ENCODE data around the gene UPP1.

UPP1 gene

DNA sequence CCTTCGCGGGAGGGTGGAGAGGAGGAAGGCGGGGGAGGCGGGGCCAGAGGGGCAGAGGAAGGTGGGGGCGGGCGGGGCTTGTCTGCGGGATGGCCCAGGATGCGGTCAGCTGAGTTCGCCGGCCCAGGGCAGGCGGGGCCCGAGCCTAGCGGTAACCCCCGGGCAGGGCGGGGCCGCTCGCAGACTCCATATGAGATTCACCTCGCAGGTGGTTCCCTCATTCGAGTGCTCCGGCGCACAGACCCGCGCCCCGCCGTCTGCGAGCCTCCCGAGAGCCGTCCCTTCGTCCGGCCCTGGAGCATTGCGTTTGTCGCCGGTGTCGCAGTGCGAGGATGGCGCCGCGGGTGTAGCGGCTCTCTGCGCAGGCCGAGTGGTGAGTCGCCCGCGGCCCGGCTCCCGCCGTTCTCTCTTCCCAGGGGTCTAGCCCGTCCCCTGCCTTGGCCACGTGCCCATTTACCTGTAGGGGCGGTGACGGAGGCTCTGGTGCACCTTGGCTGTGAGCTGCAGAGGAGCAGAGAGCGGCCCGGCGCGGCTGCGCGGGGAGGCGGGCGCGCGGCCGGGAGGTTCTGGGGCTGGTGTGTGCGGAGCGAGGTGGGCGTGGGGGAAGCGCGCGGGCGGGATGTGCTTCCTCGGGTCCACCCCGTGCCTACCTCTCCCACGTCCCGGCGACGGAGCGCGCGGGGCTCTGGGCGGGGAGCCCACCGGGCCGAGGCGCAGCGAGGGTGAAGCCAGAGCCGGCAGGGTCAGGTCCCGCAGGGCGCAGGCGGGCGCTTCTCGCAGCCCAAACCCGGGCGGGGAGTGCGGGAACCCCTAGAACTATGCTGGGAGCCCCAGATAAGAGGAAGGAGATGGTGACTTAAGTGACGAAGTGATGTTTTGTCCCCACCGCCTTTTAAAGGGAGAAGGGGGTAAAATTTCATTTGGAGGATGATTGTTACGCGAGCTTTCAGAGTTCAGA, at the start of gene UPP1:
Gene UPP1, plus strand, starts transcription at position 220 of the 958 bp plus-strand sequence. CDS start 5,519 bp downstream, outside the sequence.
- Histone ChIP-seq H3K36me3 (ENCODE audit: control insufficient read depth, insufficient read depth, low read length) (peaks cover 8% of the 10 kb centered on the region; the same call in 1 of the 2 replicates), H3K4me3 (ENCODE audit: low read length) (peak within 1 kb of the TSS; percentile 81), H3K27me3 (ENCODE audit: control insufficient read depth, insufficient read depth, low read length) (no peaks in the 10 kb centered on the region), H3K27ac (ENCODE audit: low read length) (no peak within 1 kb of the TSS), H3K9me3 (ENCODE audit: control insufficient read depth, insufficient read depth, low read length) (no peaks in the 10 kb centered on the region), H3K4me1 (ENCODE audit: control insufficient read depth, insufficient read depth, low read length) (peaks cover 1% of the 10 kb centered on the region; the same call in 1 of the 2 replicates)
- WGBS (ENCODE audit: insufficient coverage, insufficient read length): no CpG with 5 or more reads among the region's 96 CpGs
- no peak for DNase-seq (ENCODE audit: low read depth, low spot score)

DNA sequence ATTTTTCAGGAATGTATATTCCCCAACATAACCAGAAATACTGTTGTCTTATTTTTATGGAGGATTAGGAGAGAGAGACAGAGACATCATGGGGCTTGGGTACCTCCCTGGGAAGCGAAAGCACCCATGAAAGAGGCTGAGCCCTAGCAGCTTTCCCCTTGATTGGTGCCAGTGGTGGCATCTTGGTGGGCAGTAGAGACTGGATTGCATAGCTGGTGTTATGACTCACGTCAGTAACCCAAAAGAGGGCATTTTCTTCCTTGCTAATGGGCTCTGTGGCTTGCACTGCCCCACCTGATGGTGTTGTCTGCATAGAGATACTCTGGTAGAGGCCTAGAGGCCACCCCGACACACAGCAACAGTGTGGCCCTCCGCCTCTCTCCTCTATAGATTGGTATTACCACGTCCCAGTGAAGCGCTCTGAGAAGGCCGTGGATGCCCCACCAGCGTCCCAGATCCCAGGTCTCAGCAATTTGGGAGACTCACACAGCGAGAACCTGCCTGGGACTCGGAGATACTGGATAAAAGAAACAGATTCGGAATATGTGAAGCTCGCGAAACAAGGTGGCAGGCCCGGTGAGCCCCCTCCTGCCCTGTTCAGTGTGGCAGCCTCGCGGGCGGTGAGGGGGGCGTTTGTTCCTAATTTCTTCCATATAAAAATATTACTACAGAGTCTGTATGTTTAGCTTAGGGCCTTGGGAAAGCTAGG, 48.0 kb upstream of the UPP1 start:
- Histone ChIP-seq H3K9me3 (ENCODE audit: control insufficient read depth, insufficient read depth, low read length) (no peaks in the 10 kb centered on the region), H3K27ac (ENCODE audit: low read length) (no peak overlapping the region), H3K36me3 (ENCODE audit: control insufficient read depth, insufficient read depth, low read length) (no peaks in the 10 kb centered on the region), H3K27me3 (ENCODE audit: control insufficient read depth, insufficient read depth, low read length) (peaks cover 10% of the 10 kb centered on the region), H3K4me1 (ENCODE audit: control insufficient read depth, insufficient read depth, low read length) (peaks cover 6% of the 10 kb centered on the region; the same call in 1 of the 2 replicates), H3K4me3 (ENCODE audit: low read length) (no peak overlapping the region)
- no CpG with 5 or more reads among the region's 18 CpGs for WGBS (ENCODE audit: insufficient coverage, insufficient read length)
- no peak for DNase-seq (ENCODE audit: low read depth, low spot score)

DNA sequence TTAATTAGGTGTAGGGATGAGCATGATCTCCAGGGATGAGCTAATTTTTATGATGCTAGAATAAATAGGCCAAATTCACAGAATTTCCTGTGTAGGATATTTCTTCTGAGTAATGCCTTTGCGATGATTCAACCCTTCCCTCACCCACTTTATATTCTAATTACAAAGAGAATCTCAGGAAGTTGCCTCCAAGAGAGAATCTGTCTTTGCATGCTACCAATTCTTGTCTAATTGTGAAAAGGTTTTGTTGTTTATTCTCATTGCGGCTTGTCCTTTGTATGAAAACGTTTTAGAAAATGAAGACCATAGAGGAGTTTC, 47.5 kb upstream of the UPP1 start:
- DNase-seq (ENCODE audit: low read depth, low spot score): no peak
- no peak overlapping the region for H3K27ac ChIP-seq (ENCODE audit: low read length)
- peaks cover 6% of the 10 kb centered on the region; the same call in 1 of the 2 replicates for H3K4me1 ChIP-seq (ENCODE audit: control insufficient read depth, insufficient read depth, low read length)
- H3K27me3 ChIP-seq (ENCODE audit: control insufficient read depth, insufficient read depth, low read length): peaks cover 5% of the 10 kb centered on the region; the same call in 1 of the 2 replicates
- no peak overlapping the region for H3K4me3 ChIP-seq (ENCODE audit: low read length)
- H3K9me3 ChIP-seq (ENCODE audit: control insufficient read depth, insufficient read depth, low read length): no peaks in the 10 kb centered on the region
- no peaks in the 10 kb centered on the region for H3K36me3 ChIP-seq (ENCODE audit: control insufficient read depth, insufficient read depth, low read length)
- WGBS (ENCODE audit: insufficient coverage, insufficient read length): no CpG with 5 or more reads among the region's 3 CpGs

DNA sequence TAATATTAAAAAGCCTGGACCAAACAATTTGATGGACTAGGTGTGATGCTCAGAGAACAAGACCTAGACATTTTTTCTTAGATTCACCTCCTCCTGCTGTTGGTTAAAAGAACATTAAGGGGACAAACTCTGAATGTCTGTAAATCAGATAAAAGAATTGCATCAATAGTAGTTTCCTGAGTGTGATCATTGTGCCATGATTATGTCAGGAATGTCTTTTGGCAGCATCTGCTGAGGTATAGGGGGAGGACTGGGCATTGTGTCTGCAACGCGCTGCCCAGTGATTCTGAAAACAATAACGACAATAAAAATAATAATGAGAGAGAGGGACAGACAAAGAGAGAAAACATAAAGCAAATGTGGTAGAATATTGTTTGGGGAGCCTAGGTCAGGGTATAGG, 46.8 kb upstream of the UPP1 start:
- H3K4me3 ChIP-seq (ENCODE audit: low read length): no peak overlapping the region
- no CpG with 5 or more reads among the region's 3 CpGs for WGBS (ENCODE audit: insufficient coverage, insufficient read length)

DNA sequence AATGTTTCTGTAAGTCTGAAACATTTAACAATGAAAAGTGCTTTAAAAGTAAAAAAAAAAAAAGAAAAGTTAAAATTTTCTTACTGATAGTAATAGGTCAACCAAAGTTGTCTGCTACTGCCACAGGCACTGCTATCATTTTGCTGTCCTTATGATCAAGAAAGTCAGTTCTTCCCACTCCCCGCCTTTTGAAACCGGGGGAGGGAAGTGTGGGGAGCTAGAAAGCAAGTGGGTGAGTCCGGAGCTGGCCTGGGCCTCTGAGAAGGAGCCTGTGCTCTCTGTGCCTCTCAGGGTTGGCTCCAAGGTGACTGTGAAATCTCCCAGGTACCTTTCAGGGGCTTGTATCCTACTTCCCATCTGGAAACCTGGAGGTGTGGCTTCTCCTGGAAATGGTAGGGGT, 46.4 kb upstream of the UPP1 start:
- Histone ChIP-seq H3K4me1 (ENCODE audit: control insufficient read depth, insufficient read depth, low read length) (peaks cover 6% of the 10 kb centered on the region; the same call in 1 of the 2 replicates), H3K36me3 (ENCODE audit: control insufficient read depth, insufficient read depth, low read length) (no peaks in the 10 kb centered on the region), H3K27me3 (ENCODE audit: control insufficient read depth, insufficient read depth, low read length) (no peaks in the 10 kb centered on the region), H3K9me3 (ENCODE audit: control insufficient read depth, insufficient read depth, low read length) (no peaks in the 10 kb centered on the region), H3K27ac (ENCODE audit: low read length) (no peak overlapping the region), H3K4me3 (ENCODE audit: low read length) (no peak overlapping the region)
- DNase-seq (ENCODE audit: low read depth, low spot score): no peak
- no CpG with 5 or more reads among the region's 3 CpGs for WGBS (ENCODE audit: insufficient coverage, insufficient read length)

More for the DNA sequence above, 46.8 kb upstream of the UPP1 start:
- H3K27ac ChIP-seq (ENCODE audit: low read length): no peak overlapping the region
- no peaks in the 10 kb centered on the region for H3K36me3 ChIP-seq (ENCODE audit: control insufficient read depth, insufficient read depth, low read length)
- no peaks in the 10 kb centered on the region for H3K9me3 ChIP-seq (ENCODE audit: control insufficient read depth, insufficient read depth, low read length)
- no peaks in the 10 kb centered on the region for H3K27me3 ChIP-seq (ENCODE audit: control insufficient read depth, insufficient read depth, low read length)
- H3K4me1 ChIP-seq (ENCODE audit: control insufficient read depth, insufficient read depth, low read length): peaks cover 6% of the 10 kb centered on the region; the same call in 1 of the 2 replicates
- no peak for DNase-seq (ENCODE audit: low read depth, low spot score)

DNA sequence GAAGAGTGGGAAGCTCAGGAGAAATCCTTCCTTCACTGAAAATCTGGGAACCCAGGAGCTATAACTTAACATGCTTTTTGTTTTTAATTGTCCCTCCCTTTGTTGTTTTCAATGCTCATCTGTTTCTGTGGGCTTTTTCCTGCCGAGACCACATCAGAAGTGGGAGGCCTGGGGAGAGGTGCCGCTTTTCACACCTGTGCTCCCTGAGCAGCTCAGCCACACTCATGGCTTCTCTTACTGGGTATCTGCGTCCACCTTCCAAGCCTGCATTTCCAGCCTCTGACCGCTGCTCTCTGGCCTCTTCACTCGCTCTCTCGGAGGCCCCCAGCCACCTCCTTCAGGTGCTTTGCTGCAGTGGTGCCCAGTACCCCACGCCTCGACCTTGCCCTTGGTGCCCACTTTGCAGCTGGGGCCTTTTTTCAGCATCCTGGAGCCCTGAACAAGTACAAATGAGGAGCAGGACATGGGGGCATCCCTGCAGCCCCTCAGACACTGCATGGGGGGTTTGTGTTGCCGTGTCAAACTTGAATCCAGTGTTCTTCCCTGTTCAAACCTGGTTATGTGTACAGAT, 43.8 kb upstream of the UPP1 start:
- Histone ChIP-seq H3K4me3 (ENCODE audit: low read length) (no peak overlapping the region), H3K27me3 (ENCODE audit: control insufficient read depth, insufficient read depth, low read length) (no peaks in the 10 kb centered on the region), H3K36me3 (ENCODE audit: control insufficient read depth, insufficient read depth, low read length) (no peaks in the 10 kb centered on the region), H3K4me1 (ENCODE audit: control insufficient read depth, insufficient read depth, low read length) (peaks cover 3% of the 10 kb centered on the region; the same call in 1 of the 2 replicates), H3K27ac (ENCODE audit: low read length) (no peak overlapping the region), H3K9me3 (ENCODE audit: control insufficient read depth, insufficient read depth, low read length) (no peaks in the 10 kb centered on the region)
- no peak for DNase-seq (ENCODE audit: low read depth, low spot score)
- WGBS (ENCODE audit: insufficient coverage, insufficient read length): no CpG with 5 or more reads among the region's 9 CpGs

DNA sequence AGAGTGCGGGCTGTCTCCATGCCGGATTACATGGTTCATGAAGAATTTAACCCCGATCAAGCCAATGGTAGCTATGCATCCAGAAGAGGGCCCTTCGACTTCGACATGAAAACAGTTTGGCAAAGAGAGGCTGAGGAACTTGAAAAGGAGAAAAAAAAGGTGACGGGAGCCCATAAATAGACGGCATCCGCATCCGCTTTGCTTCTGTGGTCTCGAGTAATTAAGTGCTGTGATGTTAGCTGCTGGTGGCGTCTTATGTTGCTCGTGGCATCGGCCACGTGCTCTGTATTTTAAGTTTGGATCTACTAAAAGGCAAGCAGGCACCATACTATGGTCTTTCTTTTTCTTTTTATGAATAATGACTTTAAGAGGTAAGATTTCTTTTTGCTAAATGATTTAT, 42.6 kb upstream of the UPP1 start:
- WGBS (ENCODE audit: insufficient coverage, insufficient read length): no CpG with 5 or more reads among the region's 14 CpGs
- H3K27me3 ChIP-seq (ENCODE audit: control insufficient read depth, insufficient read depth, low read length): no peaks in the 10 kb centered on the region
- H3K36me3 ChIP-seq (ENCODE audit: control insufficient read depth, insufficient read depth, low read length): no peaks in the 10 kb centered on the region
- no peaks in the 10 kb centered on the region for H3K4me1 ChIP-seq (ENCODE audit: control insufficient read depth, insufficient read depth, low read length)
- no peak for DNase-seq (ENCODE audit: low read depth, low spot score)
- H3K9me3 ChIP-seq (ENCODE audit: control insufficient read depth, insufficient read depth, low read length): no peaks in the 10 kb centered on the region
- H3K27ac ChIP-seq (ENCODE audit: low read length): no peak overlapping the region
- H3K4me3 ChIP-seq (ENCODE audit: low read length): no peak overlapping the region

DNA sequence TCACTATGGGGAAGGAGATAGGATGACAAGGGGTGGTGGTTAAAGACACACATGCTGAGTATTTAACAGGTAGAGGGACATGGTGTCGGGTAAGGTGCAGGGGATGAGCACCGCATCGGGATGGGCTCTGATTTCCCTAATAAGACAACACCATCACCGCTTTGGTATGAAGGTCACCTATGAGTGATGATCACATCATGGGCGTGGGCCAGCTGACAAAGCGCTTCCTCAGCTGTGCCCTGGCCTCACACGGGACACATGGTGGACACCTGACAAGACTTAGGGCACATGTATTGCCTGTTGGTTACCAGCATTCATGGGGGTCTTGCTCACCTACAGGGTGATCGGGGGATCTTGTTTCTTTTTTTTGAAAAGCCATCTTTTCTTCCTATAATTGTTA, 41.0 kb upstream of the UPP1 start:
- no peaks in the 10 kb centered on the region for H3K4me1 ChIP-seq (ENCODE audit: control insufficient read depth, insufficient read depth, low read length)
- no peak overlapping the region for H3K27ac ChIP-seq (ENCODE audit: low read length)
- no peak for DNase-seq (ENCODE audit: low read depth, low spot score)
- H3K27me3 ChIP-seq (ENCODE audit: control insufficient read depth, insufficient read depth, low read length): no peaks in the 10 kb centered on the region
- no CpG with 5 or more reads among the region's 8 CpGs for WGBS (ENCODE audit: insufficient coverage, insufficient read length)
- no peaks in the 10 kb centered on the region for H3K9me3 ChIP-seq (ENCODE audit: control insufficient read depth, insufficient read depth, low read length)
- H3K4me3 ChIP-seq (ENCODE audit: low read length): no peak overlapping the region
- H3K36me3 ChIP-seq (ENCODE audit: control insufficient read depth, insufficient read depth, low read length): no peaks in the 10 kb centered on the region

DNA sequence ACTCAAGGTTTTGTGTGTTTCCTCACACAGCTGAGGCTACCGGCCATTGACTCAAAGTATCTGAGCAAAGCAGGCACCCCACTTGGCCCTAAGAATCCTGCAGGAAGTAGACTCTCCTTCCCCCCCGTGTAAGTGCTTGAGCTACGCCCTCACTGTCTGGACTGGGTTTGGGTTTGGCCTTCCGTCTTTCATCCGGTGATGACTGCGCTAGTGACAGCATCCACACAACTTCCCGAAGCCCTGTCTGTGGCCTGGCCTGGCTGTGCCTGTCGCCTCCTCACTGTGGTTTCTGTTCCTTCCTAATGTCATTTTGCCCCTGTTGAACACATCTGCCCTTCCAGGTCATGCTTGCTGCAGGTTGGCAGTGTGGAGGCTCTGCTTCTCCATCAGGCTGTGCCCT, 39.2 kb upstream of the UPP1 start:
- Histone ChIP-seq H3K9me3 (ENCODE audit: control insufficient read depth, insufficient read depth, low read length) (no peaks in the 10 kb centered on the region), H3K27ac (ENCODE audit: low read length) (no peak overlapping the region), H3K36me3 (ENCODE audit: control insufficient read depth, insufficient read depth, low read length) (no peaks in the 10 kb centered on the region), H3K4me1 (ENCODE audit: control insufficient read depth, insufficient read depth, low read length) (no peaks in the 10 kb centered on the region), H3K4me3 (ENCODE audit: low read length) (no peak overlapping the region), H3K27me3 (ENCODE audit: control insufficient read depth, insufficient read depth, low read length) (no peaks in the 10 kb centered on the region)
- DNase-seq (ENCODE audit: low read depth, low spot score): no peak
- no CpG with 5 or more reads among the region's 8 CpGs for WGBS (ENCODE audit: insufficient coverage, insufficient read length)

DNA sequence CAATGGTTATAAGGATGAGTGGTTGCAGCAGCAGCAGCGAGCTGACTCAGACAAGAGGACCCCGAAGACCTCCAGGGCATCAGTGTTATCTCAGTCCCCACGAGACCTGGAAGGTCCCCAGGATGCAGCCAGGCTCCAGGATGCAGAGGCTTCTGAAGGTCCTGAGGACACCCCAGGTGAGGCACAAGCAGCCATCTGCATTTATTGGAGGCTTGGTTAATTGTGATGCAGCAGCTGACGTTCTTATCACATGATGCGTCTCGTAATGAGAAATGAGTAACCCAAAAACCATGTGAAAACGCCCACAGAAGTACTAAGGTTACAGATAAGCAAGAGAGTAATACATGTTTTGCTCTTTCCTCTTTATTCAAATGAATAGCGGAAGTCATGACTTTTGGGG, 36.3 kb upstream of the UPP1 start:
- Histone ChIP-seq H3K4me1 (ENCODE audit: control insufficient read depth, insufficient read depth, low read length) (no peaks in the 10 kb centered on the region), H3K27ac (ENCODE audit: low read length) (no peak overlapping the region), H3K36me3 (ENCODE audit: control insufficient read depth, insufficient read depth, low read length) (no peaks in the 10 kb centered on the region), H3K9me3 (ENCODE audit: control insufficient read depth, insufficient read depth, low read length) (no peaks in the 10 kb centered on the region), H3K27me3 (ENCODE audit: control insufficient read depth, insufficient read depth, low read length) (no peaks in the 10 kb centered on the region), H3K4me3 (ENCODE audit: low read length) (no peak overlapping the region)
- no peak for DNase-seq (ENCODE audit: low read depth, low spot score)
- no CpG with 5 or more reads among the region's 8 CpGs for WGBS (ENCODE audit: insufficient coverage, insufficient read length)
